ENCODE measurements around the gene YY1. TPM values are rescaled to one million over a fixed set of nuclear protein-coding genes. Genes with fewer than 3 reads are reported as not detected.

Gene YY1
- total RNA-seq, 1 donor from 2014 or later = 40.4 TPM

DNA sequence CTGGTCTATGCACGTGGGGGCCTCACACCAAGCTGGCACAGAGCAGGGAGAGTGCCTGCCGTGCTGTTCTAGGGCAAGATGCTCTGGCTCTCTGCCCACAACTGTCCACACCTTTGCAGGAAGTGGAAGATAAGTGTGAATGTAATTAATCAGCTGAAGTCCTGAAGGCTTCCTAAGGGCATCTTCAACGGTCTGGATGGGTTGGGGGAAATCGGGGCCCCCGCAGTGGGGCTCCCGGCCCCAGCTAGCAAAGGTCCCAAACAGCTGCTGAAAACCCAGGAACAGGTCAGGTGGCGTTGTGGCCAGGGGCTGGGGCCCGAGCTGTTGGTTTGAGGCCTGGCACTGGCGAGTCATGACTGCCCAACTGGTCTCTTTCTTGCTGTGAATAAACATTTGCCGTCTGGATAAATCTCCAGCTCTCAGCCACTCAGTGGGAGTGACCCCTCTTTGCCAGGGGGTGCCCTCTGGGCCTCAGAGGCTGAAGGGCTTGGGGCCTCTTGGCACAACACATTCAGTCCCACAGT, 74.0 kb downstream of the YY1 start:
- no peak for DNase-seq (ENCODE audit: low spot score)

DNA sequence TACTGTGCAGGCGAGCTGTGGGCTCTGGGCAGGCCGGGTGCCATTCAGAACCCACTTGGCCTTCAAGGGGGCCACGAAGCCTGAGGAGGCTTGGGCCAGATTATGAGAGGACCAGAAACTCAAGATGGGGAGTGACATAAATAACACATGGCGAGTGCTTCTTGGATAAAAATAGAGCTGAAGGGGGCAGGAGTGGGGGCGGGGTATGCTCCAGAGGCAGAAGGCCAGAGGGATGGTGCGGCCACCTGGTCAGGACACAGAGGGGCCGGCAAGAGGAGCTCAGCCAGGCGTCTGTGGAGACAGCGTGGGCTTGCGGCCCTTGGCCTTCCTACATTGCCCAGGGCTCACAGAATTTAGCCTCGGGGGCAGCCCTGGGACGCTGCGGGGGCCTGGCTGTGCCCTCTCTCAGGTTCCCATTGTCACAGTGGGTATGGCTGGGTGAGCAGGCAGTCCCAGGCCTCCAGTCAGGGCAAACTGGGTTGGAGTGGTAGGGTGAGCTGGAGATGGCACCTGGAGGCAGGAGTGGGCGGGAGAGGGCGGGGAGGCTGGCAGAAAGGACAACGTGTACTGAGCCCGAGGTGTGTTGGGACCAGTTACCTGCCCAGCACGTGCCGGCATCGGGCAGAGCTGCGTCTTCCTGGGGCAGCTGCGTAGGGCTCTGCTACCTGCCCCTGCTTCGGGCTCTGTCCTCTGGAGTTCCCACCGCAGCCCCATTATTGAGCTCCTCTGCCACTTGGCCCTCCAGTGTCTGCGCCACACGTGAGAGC, 74.7 kb downstream of the YY1 start:
- no peak for DNase-seq (ENCODE audit: low spot score)

DNA sequence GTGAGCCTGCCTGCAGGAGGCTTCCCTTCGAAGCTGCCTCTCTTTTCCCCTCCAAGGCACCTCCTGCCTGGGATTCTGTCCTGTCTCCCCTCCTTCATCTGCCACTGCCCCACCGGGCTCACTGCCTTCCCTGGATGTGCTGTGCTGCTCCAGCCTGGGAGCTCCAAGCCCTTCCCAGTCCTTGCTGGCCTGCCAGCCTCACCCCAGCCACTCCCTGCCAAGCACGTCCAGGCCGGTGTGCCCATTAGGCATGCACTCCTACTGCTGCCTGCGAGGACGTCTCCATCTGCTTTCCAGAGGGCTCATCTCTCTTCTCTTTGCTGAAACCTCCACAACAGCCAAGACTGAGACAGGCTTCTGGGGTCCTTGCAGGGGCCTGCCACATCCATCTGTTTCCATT, 75.8 kb downstream of the YY1 start:
- DNase-seq (ENCODE audit: low spot score) = no peak

DNA sequence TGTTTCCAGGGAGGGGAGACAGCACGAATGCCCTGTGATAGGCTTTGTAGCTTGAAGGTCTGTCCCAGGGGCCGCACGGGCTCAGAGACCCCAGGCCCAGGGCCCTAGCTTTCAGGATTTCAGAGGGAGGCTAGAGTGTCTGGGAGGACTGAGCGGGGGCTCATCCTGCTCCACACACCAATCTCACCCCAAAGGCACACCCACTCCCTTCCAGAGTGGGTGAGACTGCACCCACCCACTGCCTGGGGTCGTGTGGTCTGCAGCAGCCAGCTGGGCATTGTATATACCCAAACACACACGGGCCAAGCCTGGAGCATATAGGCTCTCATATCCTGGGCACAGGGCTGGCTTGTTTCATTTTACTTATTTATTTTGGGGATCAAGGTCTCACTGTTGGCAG, 78.4 kb downstream of the YY1 start:
- no peak for DNase-seq (ENCODE audit: low spot score)

DNA sequence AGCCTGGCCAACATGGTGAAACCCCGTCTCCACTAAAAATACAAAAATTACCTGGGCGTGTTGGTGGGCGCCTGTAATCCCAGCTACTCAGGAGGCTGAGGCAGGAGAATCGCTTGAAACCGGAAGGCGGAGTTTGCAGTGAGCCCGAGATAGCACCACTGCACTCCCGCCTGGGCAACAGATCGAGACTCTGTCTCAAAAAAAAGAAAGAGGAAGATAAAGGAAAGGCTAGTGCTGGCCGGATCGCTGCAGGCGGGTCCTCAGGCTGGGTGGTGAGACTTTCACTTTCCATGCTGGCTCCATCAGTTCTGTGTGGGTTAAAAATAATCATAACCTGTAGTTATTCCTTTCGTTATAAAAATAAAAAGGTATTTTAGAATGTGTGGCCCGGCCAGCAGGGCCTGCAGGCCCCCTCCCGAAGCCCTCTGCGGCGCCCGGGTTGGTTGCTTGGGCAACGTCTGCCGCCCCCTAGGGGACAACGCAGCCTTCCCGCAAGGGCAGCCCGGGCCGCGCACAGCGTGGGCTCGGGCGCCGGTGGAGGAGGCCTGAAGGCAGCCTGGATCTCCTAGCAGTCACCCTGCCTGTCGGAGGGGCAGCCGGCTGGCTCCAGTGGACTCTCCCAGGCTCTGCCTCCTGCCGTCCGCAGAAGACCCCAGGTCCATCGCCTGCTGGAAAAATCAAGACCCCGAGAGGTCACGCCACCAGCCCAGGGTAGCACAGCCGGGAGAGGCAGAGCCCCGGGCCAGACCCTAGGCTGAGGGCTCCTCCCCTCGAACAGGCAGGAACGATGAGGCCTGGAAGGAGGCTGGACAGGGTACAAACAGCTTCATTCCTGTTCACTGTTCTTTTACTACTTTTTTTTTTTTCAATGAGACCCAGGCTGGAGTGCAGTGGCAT, 79.2 kb downstream of the YY1 start:
- peak; percentile 54 for DNase-seq (ENCODE audit: low spot score)

DNA sequence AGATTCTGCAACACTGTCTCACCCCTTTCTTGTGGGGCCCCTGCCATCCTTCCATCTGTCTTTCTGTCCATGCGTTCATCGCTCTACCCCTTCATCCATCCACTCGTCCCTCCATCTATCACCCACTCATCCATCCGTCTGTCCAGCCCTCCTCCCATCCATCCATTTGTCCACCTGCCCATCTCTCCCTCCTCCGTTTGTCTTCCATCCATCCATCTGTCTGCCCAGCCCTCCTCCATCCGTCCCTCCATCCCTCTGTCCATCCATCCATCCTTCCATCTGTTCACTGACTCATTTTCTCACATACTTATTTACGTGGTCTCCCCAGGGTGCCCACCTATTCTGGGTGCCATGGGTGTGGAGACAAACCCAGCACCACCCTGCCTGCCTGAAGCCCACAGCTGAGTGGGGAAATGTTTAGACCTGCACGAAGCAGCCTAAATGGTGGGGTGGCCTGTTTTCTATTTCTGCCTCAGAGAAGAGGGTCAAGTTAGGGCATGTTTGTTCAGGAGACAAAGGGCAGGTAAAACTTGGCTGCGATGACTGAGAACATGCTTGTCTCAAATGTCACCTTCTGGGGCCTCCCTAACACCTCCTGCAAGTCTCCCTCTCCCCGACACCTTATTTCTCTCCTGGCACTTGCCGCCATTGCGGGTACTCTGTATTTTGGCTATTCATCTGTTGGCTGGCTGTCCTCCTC, 81.4 kb downstream of the YY1 start:
- no peak for DNase-seq (ENCODE audit: low spot score)

DNA sequence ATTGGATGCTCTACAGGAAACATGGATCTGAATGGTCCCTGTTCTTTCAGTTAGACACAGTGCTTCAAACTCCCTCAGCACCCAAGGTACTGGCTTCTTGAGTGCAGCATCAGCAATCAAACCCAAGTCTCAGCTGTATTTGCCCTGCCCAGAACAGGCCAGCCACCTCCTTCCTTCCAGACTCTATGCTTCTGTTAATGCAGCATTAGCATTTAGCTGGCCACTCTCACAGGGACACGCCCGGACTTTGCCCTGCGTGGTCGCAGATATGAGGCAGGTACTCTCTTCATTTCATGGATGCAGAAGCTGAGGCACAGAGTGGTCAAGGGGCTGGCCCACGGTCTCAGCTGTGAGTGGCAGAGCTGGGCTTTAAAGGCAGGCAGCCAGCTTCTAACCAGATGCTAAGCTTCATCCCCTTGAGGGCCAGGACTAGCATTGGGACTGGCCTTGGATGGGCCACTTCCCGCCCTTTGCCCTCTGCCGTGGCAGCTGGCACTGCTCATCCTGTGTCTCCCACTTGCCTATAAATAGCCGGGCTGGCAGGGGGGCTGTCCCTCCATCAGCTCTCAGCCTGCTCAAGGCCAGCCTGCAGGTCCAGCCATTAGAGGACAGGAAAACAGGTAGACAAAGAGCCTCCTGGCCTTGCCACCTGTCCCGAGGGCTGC, 82.7 kb downstream of the YY1 start:
- no peak for DNase-seq (ENCODE audit: low spot score)

DNA sequence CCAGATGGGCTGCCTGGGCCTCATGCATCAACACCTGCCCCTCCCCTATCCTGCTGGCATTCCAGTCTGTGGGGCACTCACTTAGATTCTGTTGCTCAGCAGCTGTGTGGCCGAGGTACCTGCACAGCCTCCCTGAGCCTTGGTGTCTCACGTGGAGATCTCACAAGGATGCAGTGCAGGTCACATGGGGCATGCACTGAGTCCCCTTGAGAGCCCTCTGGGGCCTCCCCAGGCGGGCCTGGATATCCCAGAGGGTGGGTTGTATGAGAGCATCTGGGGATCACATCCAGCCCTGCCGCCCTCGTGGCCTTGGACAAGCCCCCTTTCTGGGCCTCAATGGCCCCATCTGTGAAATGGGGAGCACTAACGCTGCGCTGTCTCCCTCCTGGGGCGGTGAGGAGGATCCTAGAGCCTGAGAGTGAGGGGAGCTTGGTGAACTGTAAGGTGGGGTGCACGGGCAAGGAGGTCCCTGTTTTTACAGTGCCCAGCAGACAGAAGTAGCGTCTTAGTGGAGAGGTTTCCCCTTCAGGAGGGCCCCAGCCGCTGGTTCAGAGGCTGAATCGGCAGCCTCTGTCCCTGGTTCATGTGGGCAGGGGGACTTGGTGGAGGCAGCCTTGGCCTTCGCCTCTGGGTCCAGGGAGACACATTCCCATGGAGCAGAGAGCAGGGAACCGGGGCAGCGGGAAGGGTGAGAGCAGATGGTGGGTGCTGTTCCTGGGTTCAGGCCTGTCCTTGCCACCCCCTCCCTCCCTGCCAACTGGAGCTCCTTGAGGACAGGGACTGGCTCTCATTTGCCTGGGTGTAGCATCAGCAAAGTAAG, 83.4 kb downstream of the YY1 start:
- DNase-seq (ENCODE audit: low spot score) = no peak

DNA sequence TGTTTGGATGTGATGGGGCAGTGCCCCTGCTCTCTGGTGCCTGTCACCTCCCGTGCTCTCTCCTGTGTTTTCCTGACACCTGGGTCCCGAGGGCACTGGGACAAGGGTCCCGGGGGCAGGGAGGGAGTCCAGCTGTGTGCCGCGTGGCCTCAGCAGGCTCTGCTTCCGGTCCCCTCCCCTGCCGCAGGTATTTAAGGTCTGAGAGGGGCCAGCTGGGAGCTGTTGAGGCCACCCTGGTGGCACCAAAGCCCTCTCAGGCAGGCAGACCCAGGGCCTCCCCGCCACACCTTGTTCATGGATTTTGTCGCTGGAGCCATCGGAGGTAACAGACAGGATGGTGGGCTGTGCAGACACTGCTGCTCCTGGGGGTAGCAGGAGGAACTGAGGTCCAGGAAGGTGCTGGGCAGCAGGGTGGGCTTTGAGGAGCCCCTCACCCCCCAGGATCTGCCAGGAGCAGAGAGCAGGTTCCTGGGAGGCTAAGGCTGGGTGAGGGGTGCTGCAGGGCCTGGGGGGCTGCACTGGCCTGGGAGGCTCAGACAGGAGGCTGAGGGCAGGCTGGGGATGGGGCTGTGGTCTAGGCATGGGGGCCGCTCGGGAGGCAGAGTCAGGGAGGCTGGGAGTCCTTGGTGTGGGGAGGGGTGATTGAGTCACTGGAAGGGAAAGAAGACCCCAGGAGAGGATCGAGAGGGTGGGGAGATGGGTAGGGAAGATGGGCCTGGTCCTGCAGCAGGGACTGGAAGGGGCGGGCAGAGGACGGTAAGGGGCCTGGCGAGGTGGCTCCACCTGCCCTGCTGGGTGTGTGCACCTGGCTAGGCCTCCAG, 84.4 kb downstream of the YY1 start, which contains the start of gene SLC25A47:
TSS of gene SLC25A47 (plus strand) at position 219 of the 821 bp plus-strand sequence. CDS start at position 295, 76 bp downstream.
- no peak for DNase-seq (ENCODE audit: low spot score)

DNA sequence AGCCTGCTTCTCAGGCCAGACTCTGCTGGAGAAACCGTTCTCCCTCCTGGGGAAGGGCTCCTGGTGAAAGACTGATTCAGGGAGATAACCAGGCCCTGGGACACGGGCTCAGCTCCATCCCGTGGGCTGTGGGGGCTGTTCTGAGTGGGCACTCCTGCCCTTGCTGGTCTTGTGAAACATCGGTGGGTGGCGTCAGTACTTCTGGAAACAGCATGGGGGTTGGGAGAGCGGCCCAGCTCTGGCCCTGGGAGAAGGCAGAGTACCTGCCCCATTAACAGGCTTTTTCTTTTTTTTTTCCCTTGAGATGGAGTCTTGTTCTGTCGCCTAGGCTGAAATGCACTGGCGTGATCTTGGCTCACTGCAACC, 85.0 kb downstream of the YY1 start:
- no peak for DNase-seq (ENCODE audit: low spot score)

DNA sequence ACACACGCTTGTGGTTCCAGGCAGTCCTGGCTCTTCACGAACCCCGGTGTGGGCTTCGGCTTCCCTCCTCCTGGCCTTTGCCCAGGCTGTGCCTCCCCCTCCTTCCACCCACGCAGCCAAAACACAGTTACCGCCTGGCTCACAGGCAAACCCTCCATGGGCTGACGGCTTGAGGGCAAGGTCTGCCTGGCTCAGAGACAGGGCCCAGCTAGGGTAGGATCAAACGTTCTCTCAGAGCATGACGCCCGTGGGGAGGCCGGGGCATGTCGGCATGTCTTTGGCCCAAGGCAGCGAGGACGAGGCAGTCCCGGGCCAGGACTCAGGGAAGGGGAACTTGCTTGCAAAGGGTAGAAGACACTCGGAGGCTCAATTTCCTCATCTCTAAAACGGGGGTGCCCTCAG, 86.3 kb downstream of the YY1 start:
- DNase-seq (ENCODE audit: low spot score) = no peak

DNA sequence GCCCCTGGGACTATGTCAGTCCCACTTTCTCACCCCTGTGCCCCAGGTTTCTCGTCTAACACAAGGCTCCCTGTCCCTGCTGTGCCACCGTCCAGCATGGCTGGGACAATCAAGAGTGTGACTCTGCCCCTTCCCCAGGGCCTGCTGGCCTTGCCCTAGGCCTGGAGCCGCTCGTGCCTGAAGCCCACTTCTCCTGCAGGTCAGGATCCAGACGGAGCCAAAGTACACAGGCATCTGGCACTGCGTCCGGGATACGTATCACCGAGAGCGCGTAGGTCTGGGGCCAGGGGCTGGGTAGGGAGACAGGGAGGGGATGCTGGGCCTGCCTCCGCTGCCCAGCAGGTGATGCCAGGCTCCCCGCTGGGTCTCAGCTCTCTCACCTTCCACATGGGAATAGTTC, 87.0 kb downstream of the YY1 start:
- DNase-seq (ENCODE audit: low spot score) = no peak

DNA sequence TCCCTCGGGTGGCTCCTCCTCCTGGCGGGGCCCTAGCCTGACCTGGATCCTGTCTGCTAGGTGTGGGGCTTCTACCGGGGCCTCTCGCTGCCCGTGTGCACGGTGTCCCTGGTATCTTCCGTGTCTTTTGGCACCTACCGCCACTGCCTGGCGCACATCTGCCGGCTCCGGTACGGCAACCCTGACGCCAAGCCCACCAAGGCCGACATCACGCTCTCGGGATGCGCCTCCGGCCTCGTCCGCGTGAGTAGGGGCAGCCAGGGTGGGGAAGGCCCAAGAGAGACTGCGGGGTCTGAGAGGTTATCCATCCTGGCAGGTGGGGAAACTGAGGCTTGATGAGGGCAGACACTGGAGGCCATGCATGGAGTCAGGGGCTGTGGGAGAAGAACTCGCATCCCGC, 88.2 kb downstream of the YY1 start:
- no peak for DNase-seq (ENCODE audit: low spot score)

DNA sequence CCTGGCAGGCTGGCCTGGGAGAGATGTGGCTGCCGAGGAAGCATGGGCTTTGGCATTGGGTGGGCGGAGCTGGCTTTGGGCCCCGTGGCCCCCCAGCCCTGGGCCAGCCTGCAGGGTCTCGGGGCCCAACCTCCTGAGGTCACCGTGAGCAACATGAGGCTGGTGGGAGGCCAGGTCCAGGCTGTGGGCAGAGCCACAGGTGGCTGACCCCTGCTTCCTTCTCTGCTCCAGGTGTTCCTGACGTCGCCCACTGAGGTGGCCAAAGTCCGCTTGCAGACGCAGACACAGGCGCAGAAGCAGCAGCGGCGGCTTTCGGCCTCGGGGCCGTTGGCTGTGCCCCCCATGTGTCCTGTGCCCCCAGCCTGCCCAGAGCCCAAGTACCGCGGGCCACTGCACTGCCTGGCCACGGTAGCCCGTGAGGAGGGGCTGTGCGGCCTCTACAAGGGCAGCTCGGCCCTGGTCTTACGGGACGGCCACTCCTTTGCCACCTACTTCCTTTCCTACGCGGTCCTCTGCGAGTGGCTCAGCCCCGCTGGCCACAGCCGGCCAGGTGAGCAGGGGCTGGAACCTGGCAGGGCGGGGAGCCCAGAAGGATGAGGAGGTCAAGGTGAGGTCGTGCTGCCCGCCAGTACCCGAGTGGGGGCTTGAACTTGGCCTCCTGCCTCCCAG, 89.7 kb downstream of the YY1 start:
- no peak for DNase-seq (ENCODE audit: low spot score)

DNA sequence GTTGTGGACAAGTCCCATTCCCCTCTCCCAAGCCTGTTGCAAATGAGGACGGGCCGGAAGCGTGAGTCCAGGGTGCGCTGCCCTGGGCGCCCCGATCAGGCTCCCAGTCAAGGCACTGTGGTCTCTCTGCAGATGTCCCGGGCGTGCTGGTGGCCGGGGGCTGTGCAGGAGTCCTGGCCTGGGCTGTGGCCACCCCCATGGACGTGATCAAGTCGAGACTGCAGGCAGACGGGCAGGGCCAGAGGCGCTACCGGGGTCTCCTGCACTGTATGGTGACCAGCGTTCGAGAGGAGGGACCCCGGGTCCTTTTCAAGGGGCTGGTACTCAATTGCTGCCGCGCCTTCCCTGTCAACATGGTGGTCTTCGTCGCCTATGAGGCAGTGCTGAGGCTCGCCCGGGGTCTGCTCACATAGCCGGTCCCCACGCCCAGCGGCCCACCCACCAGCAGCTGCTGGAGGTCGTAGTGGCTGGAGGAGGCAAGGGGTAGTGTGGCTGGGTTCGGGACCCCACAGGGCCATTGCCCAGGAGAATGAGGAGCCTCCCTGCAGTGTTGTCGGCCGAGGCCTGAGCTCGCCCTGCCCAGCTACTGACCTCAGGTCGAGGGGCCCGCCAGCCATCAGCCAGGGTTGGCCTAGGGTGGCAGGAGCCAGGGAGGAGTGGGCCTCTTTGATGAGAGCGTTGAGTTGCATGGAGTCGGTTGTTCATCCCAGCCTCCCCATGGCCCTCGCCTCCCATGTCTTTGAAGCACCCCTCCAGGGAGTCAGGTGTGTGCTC, 90.5 kb downstream of the YY1 start:
- no peak for DNase-seq (ENCODE audit: low spot score)

DNA sequence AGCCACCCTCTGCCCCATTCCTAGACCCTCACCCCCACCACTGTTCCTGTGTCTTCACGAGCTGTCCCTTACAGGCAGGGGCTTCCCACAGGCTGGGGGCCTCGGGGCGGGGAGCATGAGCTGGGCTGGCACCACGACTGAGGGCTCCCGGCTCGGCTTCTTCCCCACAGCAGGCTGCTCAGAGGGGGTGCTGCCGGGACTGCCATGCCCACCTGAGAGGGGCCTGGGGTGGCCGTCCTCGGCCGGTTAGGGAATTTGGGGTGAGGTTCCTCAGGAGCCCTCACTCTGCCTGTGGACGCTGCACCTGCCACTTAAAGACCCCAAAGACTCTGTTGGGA, 91.0 kb downstream of the YY1 start:
- no peak for DNase-seq (ENCODE audit: low spot score)

DNA sequence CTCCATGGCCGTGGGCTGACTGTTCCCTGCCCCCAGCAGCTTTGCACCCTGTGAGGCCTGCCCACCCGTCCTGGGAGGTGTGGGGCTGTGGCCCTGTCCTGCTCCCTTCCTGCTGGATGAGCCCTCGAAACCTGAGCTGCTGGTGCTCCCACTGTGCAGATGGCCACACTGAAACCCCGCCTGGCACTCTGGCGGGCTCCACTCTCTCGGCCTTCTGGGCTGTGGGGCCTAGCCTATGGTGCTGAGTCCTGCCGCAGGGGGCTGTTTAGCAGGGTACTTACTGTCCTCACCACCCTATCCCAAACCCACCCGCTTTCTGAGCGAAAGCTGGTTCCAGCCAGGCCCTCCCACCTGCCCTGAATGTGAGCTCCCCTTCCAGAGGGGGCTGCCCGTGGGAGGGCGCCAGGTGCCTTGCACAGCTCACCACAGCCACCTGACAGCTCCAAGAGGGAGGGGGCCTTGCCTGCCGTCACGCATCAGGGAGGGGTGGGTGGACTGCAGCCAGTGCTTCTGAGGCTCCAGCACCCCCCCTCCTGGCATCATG, 91.5 kb downstream of the YY1 start:
- DNase-seq (ENCODE audit: low spot score) = no peak

DNA sequence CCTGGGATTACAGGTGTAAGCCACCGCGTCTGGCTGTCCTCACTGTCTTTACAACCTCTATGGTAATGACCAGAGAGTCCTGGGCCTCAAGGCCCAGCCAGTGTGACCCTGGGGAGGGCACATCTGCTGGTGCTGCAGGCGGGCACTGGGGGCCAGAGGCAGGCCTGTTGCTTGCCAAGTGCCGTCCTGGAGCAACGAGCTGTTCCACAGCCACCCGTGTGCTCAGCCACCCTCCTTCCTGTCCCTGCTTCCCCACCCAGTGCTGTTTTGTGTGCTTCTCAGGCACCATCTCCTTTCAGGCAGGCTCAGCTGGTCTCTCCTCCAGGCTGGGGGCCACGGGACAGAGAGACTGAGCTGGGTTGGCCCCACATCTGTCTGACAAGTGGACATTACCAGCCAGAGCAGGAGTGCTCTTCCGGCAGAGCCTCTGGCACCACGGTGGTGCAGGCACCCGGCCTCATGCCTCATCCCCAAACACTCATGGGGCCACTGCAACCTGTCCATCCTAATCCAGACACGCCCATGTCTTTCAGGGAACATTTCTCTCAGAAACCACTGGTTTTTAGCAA, 93.2 kb downstream of the YY1 start:
- DNase-seq (ENCODE audit: low spot score) = no peak

Measured in umbilical cord (tissue), 2 donors.